Measurements from ENCODE around the gene PEX19.

The PEX19 gene

DNA sequence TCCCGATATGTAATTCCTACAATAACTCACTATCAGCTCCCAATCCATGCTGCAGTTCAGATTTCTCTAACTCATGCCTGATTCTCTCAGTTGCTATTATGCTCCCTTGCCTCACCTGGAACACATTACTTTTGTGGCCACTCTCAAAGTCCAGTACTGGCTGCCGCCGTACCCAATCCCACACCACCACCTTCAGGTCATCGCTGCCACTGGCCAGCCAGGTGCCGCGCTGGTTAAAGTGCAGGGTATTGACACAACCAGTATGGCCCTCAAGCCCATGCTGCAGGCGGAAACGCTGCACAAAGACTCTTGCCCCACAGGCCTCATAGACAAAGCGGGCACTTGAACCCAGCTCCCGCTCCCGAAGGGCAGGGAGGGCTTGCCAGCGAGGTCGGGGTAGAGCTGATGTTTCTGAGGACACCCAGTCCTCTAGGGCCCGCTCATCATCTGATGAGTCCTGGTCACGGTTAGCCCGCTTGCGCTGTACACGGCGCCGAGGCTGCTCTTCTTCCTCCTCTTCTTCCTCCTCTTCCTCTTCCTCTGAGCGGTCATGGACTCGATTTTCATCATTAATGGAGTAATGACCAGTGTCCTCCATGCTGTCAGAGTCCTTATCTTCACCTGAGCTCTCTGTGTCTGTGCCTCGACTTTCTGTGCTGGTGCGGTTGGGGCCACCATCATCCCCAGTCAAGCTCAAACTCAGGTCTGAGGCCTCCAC lies 45.2 kb downstream of the PEX19 start:
- TF ChIP-seq, protein P1, sequence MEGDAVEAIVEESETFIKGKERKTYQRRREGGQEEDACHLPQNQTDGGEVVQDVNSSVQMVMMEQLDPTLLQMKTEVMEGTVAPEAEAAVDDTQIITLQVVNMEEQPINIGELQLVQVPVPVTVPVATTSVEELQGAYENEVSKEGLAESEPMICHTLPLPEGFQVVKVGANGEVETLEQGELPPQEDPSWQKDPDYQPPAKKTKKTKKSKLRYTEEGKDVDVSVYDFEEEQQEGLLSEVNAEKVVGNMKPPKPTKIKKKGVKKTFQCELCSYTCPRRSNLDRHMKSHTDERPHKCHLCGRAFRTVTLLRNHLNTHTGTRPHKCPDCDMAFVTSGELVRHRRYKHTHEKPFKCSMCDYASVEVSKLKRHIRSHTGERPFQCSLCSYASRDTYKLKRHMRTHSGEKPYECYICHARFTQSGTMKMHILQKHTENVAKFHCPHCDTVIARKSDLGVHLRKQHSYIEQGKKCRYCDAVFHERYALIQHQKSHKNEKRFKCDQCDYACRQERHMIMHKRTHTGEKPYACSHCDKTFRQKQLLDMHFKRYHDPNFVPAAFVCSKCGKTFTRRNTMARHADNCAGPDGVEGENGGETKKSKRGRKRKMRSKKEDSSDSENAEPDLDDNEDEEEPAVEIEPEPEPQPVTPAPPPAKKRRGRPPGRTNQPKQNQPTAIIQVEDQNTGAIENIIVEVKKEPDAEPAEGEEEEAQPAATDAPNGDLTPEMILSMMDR (IDR thresholded peaks at IDR 0.05; ENCODE audit: control insufficient read depth, extremely low read depth, insufficient read depth) = no peak
- H3K4me3 ChIP-seq (ENCODE audit: low read depth, low read length) = no peak overlapping the region
- DNase-seq (ENCODE audit: low read depth) = no peak

DNA sequence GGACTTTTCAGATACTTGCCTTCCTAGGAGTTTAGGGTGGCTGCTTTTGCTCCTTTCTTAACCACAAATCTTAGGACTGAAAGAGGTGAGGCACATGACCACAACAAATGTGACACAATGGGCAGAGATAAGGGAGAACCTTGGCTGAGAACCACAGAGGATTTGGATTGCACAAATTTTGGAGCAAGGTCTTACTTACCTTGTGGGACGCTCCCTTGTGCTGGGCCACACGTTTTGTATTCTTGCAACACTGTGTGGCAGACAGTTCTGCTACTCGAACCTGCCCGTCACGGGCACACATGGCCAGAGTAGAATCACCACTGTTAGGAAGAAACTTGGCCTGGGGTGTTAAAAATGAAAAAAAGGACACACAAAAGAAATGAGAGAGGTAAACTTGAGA lies 46.5 kb downstream of the PEX19 start:
- H3K4me3 ChIP-seq (ENCODE audit: low read depth, low read length) = no peak overlapping the region
- TF ChIP-seq, protein P1 (IDR thresholded peaks at IDR 0.05; ENCODE audit: control insufficient read depth, extremely low read depth, insufficient read depth) = no peak
- DNase-seq (ENCODE audit: low read depth) = no peak

DNA sequence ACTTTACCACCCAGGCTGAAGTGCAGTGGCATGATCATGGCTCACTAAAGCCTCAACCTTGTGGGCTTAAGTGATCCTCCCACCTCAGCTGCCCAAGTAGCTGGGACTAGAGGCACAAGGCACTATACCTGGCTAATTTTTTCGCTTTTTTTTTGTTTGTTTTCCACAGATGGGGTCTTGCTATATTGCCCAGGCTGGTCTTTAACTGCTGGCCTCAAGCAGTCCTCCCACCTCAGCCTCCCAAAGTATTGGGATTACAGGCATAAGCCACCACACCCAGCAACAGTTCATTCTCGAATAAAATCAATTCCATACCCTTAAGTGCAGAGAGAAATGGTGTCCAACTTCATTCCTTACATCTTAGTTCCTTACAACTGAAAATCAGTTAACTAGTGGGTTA lies 47.4 kb downstream of the PEX19 start:
- no peak overlapping the region for H3K4me3 ChIP-seq (ENCODE audit: low read depth, low read length)
- DNase-seq (ENCODE audit: low read depth) = no peak
- TF ChIP-seq, protein P1 (IDR thresholded peaks at IDR 0.05; ENCODE audit: control insufficient read depth, extremely low read depth, insufficient read depth) = no peak

DNA sequence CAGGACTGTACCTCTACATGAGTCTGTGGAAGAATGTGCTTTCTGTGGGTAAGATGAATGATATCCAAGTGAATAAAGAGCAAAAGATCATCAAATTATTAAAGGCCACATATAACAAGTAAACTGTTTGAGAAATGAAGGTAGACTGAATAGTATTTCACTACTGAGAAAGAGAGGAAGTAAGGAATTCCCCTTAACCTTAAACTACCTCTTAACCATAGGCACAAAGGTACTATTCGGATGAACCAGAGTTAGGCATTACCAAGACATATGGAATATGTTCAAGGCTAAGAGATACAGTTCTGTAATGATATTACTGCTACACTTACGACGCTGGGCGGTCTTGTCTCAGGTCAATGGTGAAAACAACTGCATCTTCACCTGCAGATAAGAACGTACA lies 48.1 kb downstream of the PEX19 start:
- no peak for DNase-seq (ENCODE audit: low read depth)
- TF ChIP-seq, protein P1 (IDR thresholded peaks at IDR 0.05; ENCODE audit: control insufficient read depth, extremely low read depth, insufficient read depth) = no peak
- H3K4me3 ChIP-seq (ENCODE audit: low read depth, low read length) = no peak overlapping the region

DNA sequence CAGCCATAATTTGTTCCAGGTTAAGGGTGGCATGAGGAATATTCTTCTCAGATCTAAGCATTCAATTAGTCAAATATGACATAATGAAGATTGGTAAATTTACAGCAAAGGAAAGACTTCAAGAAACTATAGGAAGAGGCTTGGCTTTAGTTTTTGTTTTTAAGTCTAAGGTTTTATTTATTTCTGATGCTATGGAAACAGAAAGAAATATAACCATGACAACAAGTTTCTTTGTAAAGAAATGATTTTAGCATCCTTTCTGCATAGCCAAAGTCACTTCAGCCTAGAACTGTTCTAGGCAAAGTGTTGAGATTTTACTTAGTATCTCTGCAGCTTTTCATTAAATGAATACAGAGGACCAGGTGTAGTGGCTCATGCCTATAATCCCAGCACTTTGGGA lies 52.0 kb downstream of the PEX19 start:
- no peak overlapping the region for H3K4me3 ChIP-seq (ENCODE audit: low read depth, low read length)
- TF ChIP-seq, protein P1 (IDR thresholded peaks at IDR 0.05; ENCODE audit: control insufficient read depth, extremely low read depth, insufficient read depth) = no peak
- no peak for DNase-seq (ENCODE audit: low read depth)

DNA sequence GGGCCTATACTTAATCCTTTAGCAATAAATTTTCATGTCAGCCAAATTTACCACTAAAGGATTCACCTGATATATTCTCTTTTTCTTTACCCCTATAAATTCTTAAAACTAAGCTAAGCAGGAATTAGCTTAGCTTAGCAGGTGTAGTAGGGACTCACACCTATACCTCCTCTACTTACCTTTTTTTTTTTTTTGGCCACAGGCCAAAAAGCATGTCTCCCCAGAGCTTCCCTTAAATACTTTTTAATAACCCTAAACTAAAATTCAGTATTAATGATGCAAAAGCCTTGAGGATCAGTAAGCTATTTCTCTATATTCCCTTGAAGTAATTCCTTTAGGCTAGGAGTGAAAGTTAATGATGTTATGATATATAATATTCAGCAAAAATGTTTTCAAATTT lies 56.5 kb downstream of the PEX19 start:
- TF ChIP-seq, protein P1 (IDR thresholded peaks at IDR 0.05; ENCODE audit: control insufficient read depth, extremely low read depth, insufficient read depth) = no peak
- no peak for DNase-seq (ENCODE audit: low read depth)
- H3K4me3 ChIP-seq (ENCODE audit: low read depth, low read length) = no peak overlapping the region

DNA sequence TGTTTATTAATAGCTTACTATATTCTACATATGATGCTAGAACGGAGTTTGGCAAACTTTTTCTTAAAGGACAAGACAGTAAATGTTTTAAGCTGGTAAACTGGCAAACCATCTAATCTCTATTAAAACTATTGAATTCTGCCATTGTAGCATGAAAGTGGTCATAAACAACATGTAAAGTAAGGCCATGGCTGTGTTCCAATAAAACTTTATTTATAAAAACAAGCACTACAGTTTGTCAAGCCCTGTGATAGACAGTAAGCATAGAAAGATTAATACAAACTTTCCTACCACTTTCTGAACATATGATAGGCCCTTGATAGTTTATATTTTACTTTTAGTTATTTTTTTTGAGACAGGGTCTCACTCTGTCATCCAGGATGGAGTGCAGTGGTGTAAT lies 57.4 kb downstream of the PEX19 start:
- DNase-seq (ENCODE audit: low read depth) = no peak
- no peak overlapping the region for H3K4me3 ChIP-seq (ENCODE audit: low read depth, low read length)
- TF ChIP-seq, protein P1 (IDR thresholded peaks at IDR 0.05; ENCODE audit: control insufficient read depth, extremely low read depth, insufficient read depth) = no peak
